NCI-H345 treated with DMSO at 0.1 percent for 48 hours (cell line): Measurements from ENCODE around the gene ZNF208.
"Not testable (repeated sequence)": the region's sequence is repeated elsewhere in the genome, so short reads cannot be mapped to it uniquely, and the experiment has no call there.

Source experiments
- DNase-seq: peaks from one replicate; lab custom pipeline; 2025; ENCODE audit not compliant: unreplicated experiment; lab: John Stamatoyannopoulos, UW

Gene ZNF208

GRCh38 chr19:21885516-21885915 lies 125.2 kb downstream of the ZNF208 start:
- not testable (repeated sequence) for DNase-seq

GRCh38 chr19:21884786-21885185 lies 126.0 kb downstream of the ZNF208 start:
- not testable (repeated sequence) for DNase-seq

GRCh38 chr19:21883516-21883915 lies 127.2 kb downstream of the ZNF208 start:
- DNase-seq: no peak
